C4-2B (cell line): ENCODE measurements around the gene BICDL1.
A peak's percentile ranks its signal among the peaks of the same experiment; 100 is the strongest.

Source experiments
- H3K27ac ChIP-seq: fragments of 450-650 bp; 2 replicates; pipeline ENCODE4 v1.5.1; 2017
- CTCF ChIP-seq: fragments of 450-650 bp; conservative IDR thresholded peaks from 2 replicates; pipeline ENCODE4 v1.5.1; 2017; ENCODE audit warnings: mild to moderate bottlenecking
- ZFX ChIP-seq: fragments of 450-650 bp; IDR thresholded peaks from 2 replicates; pipeline ENCODE4 v1.6.1; 2017

Gene BICDL1

DNA sequence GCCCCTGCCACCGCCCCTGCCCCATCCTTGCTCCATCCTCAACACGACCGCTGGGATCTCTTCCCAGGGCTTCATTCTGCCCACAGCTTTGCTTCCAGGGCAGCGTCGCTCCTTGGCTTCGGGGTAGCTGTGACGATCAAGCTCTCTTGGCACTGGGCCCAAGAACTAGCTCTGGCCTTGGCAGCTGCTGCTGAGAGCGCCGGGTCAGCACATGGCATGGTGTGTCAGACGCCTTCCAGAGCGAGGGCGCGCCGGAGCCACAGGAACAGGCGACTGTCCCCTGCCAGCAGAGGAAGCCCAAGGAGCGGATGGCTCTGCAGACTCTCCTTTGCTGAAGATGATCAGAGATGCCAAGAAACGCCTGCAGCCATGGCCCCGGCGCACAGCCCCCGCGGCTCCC is 111.6 kb downstream of the BICDL1 start:
- TF ChIP-seq CTCF, result no peak
- TF ChIP-seq ZFX, result no peak
- H3K27ac ChIP-seq, result peak overlapping the region; percentile 85

DNA sequence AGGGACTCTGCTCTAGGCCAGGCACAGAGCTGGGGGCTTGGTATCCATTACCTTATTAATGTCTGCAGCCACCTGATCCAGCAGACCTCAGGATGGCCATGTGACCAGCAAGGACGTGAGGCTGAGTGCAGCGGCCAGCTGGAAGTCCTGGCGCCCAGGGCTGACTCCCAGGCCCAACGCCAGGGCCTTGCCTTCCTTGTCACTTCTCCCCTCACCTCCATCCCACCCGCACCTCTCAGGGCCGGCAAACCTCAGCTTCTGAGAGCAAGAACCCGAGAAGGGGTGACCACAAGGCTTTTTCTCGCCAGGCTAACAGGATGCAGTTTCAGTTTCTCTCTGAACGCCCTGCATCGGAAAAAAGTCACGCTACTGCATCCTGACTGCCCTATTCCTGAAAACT is 112.1 kb downstream of the BICDL1 start:
- no peak for TF ChIP-seq CTCF
- TF ChIP-seq ZFX, result no peak
- H3K27ac ChIP-seq, result peak overlapping the region; percentile 85

GRCh38 chr12:120101617-120102016 is 112.6 kb downstream of the BICDL1 start:
- peak overlapping the region; percentile 85 for H3K27ac ChIP-seq
- TF ChIP-seq ZFX (no peak), CTCF (no peak)

DNA sequence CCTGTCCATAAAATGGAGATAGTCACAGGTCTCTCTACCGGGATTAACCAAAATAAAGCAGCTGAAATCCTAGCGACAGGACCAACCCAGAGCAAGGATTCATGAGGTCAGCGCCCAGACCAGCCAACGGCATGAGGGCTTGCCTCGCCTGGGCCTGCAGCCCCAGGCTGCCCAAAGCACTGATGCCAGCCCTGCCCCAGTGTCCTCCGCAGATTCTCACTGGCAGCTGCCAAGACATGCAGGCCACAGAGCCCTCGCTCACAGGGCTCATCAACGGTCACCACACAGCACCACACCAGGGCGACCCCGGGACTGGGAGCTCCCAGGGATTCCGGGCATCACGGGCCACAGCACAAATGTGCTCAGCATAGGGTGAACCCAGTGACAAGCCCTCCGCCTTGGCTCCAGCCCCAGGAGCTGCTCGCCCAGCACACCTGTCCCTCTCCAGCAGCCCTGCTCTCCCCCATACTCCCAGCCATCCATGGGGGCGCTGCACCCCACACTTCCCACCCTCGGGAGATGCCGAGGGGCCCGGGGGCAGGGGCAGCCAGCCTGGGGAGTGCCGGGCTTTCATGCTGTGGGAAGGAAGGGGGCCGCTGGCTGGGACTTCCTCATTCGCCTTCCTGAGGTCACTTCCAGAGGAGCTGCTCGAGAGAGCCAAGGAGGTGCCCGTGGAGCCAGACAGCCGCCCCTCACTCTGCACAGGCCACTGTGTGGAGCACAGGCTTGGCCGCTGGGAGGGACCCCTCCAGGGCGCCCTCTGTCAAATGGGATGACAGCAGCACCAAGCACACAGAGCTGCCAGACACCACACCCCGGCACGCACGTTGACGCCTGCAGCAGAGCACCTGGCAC is 113.4 kb downstream of the BICDL1 start:
- peak overlapping the region; percentile 85 for H3K27ac ChIP-seq
- no peak for TF ChIP-seq CTCF
- TF ChIP-seq ZFX, result no peak

- TF ChIP-seq ZFX (no peak), CTCF (no peak)
- peak overlapping the region; percentile 85; the same call in 1 of the 2 replicates for H3K27ac ChIP-seq
Measured at GRCh38 chr12:120103044-120103338, 114.0 kb downstream of the BICDL1 start.

DNA sequence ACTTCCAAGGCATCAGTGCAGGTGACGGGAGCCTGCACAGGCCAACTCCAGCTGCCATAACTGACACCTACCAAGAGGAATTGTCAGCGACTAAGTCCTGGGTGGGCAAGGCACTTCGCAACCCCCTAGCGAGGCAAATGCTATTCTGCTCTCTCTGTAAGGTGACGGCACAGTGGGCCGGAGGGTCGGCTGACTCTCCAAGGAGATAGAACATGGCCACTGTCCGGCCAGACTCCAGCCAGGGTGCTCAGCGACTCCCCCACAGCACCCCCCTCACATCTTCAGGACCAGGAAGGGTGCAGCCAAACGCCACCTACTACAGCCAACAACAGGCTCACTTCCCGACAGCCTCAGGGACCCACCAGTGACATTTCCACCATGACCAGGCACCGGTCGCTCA is 114.3 kb downstream of the BICDL1 start:
- TF ChIP-seq ZFX (no peak), CTCF (no peak)
- H3K27ac ChIP-seq, result no peak overlapping the region

- H3K27ac ChIP-seq, result no peak overlapping the region
- no peak for TF ChIP-seq CTCF
- no peak for TF ChIP-seq ZFX
Measured at GRCh38 chr12:120106151-120106550, 117.1 kb downstream of the BICDL1 start.
